CD4-positive, alpha-beta T cell (primary cell): Measurements from ENCODE around the gene LPP. TPM values are rescaled to one million over a fixed set of nuclear protein-coding genes. Genes with fewer than 3 reads are reported as not detected.

ENCODE experiments used
- ATAC-seq: fragments of 200-7000 bp; cut with Tn5 transposase; one replicate; pipeline ENCODE4 v1.10.0; 2022; ENCODE audit warnings: mild to moderate bottlenecking; ENCODE audit not compliant: poor library complexity
- CTCF ChIA-PET: fragments of 350-600 bp; sonication (Branson Sonifier 250); formaldehyde crosslinking; loops from one replicate; lab custom pipeline; 2021; ENCODE audit warnings: antibody characterized with exemption, inconsistent platforms; lab: Charles Lee
- POLR2A ChIA-PET: fragments of 350-600 bp; sonication (Branson Sonifier 250); formaldehyde crosslinking; loops from one replicate; lab custom pipeline; 2021; ENCODE audit warnings: antibody characterized with exemption, inconsistent platforms; lab: Charles Lee
- DNase-seq, 14 experiments: peaks; one replicate each; pipeline ENCODE4 v3.0.0-alpha.2; 2013 to 2020; ENCODE audit warnings: mixed read lengths in 2 of 14
- H3K27ac ChIP-seq, 2 donors: one replicate each; pipeline versions ENCODE4 v1.5.1 to v1.7.0; 2013; ENCODE audit warnings: low read length in 2 of 2, low read depth in 1 of 2, mild to moderate bottlenecking in 1 of 2
- H3K27me3 ChIP-seq, 2 experiments: 1 replicate in 1 of 2; 2 replicates in 1 of 2; pipeline versions ENCODE4 v1.6.1 to v1.7.0; 2013; ENCODE audit warnings: low read length in 2 of 2, control low read depth in 1 of 2, mild to moderate bottlenecking in 1 of 2, moderate library complexity in 1 of 2; ENCODE audit not compliant: insufficient read depth in 2 of 2, control insufficient read depth in 1 of 2
- H3K36me3 ChIP-seq: one replicate; pipeline ENCODE4 v1.6.1; 2013; ENCODE audit warnings: low read length, control low read depth; ENCODE audit not compliant: insufficient read depth
- H3K4me1 ChIP-seq: one replicate; pipeline ENCODE4 v1.6.1; 2013; ENCODE audit warnings: low read length, control low read depth; ENCODE audit not compliant: insufficient read depth
- H3K4me3 ChIP-seq: one replicate; pipeline ENCODE4 v1.5.1; 2013; ENCODE audit warnings: mild to moderate bottlenecking, low read length, moderate library complexity
- H3K9me3 ChIP-seq, 2 experiments: 1 replicate in 1 of 2; 2 replicates in 1 of 2; pipeline versions ENCODE4 v1.6.1 to v1.7.0; 2013; ENCODE audit warnings: low read length in 2 of 2, mild to moderate bottlenecking in 2 of 2, control low read depth in 1 of 2, moderate library complexity in 1 of 2; ENCODE audit not compliant: control insufficient read depth in 1 of 2, insufficient read depth in 1 of 2
- H3K27ac Mint-ChIP-seq: one replicate; pipeline ENCODE4 v1.8.0; 2020; ENCODE audit warnings: mixed read lengths
- H3K27me3 Mint-ChIP-seq: one replicate; pipeline ENCODE4 v1.8.0; 2021; ENCODE audit warnings: mixed read lengths
- H3K36me3 Mint-ChIP-seq: one replicate; pipeline ENCODE4 v1.8.0; 2021; ENCODE audit warnings: low read depth, mixed read lengths
- H3K4me1 Mint-ChIP-seq: one replicate; pipeline ENCODE4 v1.8.0; 2021; ENCODE audit warnings: low read depth, mixed read lengths
- H3K4me3 Mint-ChIP-seq: one replicate; pipeline ENCODE4 v1.8.0; 2020; ENCODE audit warnings: mild to moderate bottlenecking, mixed read lengths
- H3K9me3 Mint-ChIP-seq: one replicate; pipeline ENCODE4 v1.8.0; 2020; ENCODE audit warnings: mixed read lengths
- CTCF ChIP-seq: fragments of 200-600 bp; IDR thresholded peaks from one replicate; pipeline ENCODE4 v1.8.0; 2022; ENCODE audit warnings: antibody characterized with exemption, mild to moderate bottlenecking
- intact Hi-C, 2 experiments: fragments of 100-400 bp; cut with DNase I in 1 of 2; cut with micrococcal nuclease in 1 of 2; formaldehyde crosslinking; loops; one replicate each; pipeline versions ENCODE4 v1.15.1 to v1.9.0; 2023 to 2025; cut with DNase I, micrococcal nuclease
- total RNA-seq, 174 experiments: library from RNA in 2 of 174; stranded (reverse) in 2 of 174; gene quantifications; one replicate each; pipeline ENCODE4 v1.2.3 and lab custom pipeline; 2021 to 2026

LPP gene
- total RNA-seq, 2 experiments from 2014 or later: 45.6 to 45.9 TPM

DNA sequence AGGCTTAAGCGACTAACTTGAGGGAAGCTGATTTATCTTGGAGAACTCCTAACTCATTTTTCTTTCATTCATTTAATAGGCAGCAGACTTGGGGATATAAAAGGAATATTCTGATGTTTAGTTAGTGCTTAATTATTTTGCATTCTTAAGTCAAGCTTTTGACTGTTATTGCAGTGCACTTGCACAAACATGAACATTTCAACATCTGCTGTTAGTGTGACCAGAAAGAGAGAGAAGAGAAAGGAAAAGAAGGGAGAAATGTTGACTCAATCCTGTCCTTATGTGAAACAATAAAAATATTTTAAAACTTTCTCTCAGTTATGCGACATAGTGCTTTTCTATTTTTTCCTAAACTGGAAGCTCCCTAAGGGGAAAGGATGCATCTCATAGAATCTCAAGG is 507.8 kb downstream of the LPP start:
- Mint-ChIP-seq H3K36me3 (no peaks in the 10 kb centered on the region), H3K27me3 (no peaks in the 10 kb centered on the region), H3K4me3 (no peak overlapping the region), H3K27ac (no peak overlapping the region), H3K4me1 (no peaks in the 10 kb centered on the region), H3K9me3 (no peaks in the 10 kb centered on the region)
- no peaks in the 10 kb centered on the region for H3K36me3 ChIP-seq
- TF ChIP-seq CTCF: no peak
- ChIA-PET POLR2A (no interaction called here), CTCF (no interaction called here)
- no peak overlapping the region for H3K27ac ChIP-seq
- DNase-seq (no peak), ATAC-seq (no peak)
- no peak overlapping the region for H3K4me3 ChIP-seq
- H3K27me3 ChIP-seq: no peaks in the 10 kb centered on the region
- intact Hi-C loops: loop anchor here in 1 of 2 experiments (5.0 kb wide), 1 partner anchor 920 kb away; no protein-coding TSS in a partner anchor
- H3K4me1 ChIP-seq: no peaks in the 10 kb centered on the region
- no peaks in the 10 kb centered on the region for H3K9me3 ChIP-seq

DNA sequence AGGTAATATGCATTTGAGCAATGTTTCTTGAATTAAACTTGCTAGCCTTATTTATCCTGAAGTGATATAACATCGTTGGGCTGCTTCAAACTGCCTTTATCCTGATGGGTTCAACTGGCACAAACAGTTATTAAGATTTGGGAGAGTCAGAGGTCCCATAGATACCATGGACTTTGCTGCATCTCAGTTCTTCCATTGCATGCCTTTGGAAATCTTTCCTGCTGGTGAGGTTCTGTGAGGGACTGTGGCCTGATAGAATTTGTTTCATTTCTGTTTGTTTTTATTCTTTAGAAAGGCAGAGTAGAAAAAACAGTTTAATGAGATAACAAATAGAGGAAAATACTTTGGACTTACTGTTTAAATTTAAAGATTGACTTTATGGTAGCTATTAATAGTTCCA is 508.3 kb downstream of the LPP start:
- H3K4me3 Mint-ChIP-seq: no peak overlapping the region
- no peaks in the 10 kb centered on the region for H3K9me3 Mint-ChIP-seq
- Histone ChIP-seq H3K4me1 (no peaks in the 10 kb centered on the region), H3K27me3 (no peaks in the 10 kb centered on the region), H3K4me3 (no peak overlapping the region), H3K9me3 (no peaks in the 10 kb centered on the region), H3K27ac (no peak overlapping the region), H3K36me3 (no peaks in the 10 kb centered on the region)
- intact Hi-C loops: loop anchor here in 1 of 2 experiments (5.0 kb wide), 1 partner anchor 920 kb away; no protein-coding TSS in a partner anchor
- ChIA-PET CTCF (no interaction called here), POLR2A (no interaction called here)
- DNase-seq (no peak), ATAC-seq (no peak)
- no peaks in the 10 kb centered on the region for H3K27me3 Mint-ChIP-seq
- no peaks in the 10 kb centered on the region for H3K36me3 Mint-ChIP-seq
- TF ChIP-seq CTCF: no peak
- no peaks in the 10 kb centered on the region for H3K4me1 Mint-ChIP-seq
- H3K27ac Mint-ChIP-seq: no peak overlapping the region

- H3K4me3 Mint-ChIP-seq: no peak overlapping the region
- no peaks in the 10 kb centered on the region for H3K4me1 Mint-ChIP-seq
- intact Hi-C loops: loop anchor here in 1 of 2 experiments (5.0 kb wide), 1 partner anchor 920 kb away; no protein-coding TSS in a partner anchor
- H3K4me3 ChIP-seq: no peak overlapping the region
- no peaks in the 10 kb centered on the region for H3K36me3 ChIP-seq
- CTCF ChIA-PET: no interaction called here
- no peaks in the 10 kb centered on the region for H3K4me1 ChIP-seq
- H3K36me3 Mint-ChIP-seq: no peaks in the 10 kb centered on the region
- H3K27me3 Mint-ChIP-seq: no peaks in the 10 kb centered on the region
- TF ChIP-seq CTCF: no peak
- no peaks in the 10 kb centered on the region for H3K9me3 ChIP-seq
- POLR2A ChIA-PET: no interaction called here
- no peak for DNase-seq
- H3K27ac Mint-ChIP-seq: no peak overlapping the region
- H3K27me3 ChIP-seq: no peaks in the 10 kb centered on the region
- H3K9me3 Mint-ChIP-seq: no peaks in the 10 kb centered on the region
- no peak for ATAC-seq
- no peak overlapping the region for H3K27ac ChIP-seq
Observed at GRCh38 chr3:188662795-188663194, 508.8 kb downstream of the LPP start.
